A549 (cell line): ENCODE results near the gene CASP7. TPM values are rescaled to one million over a fixed set of nuclear protein-coding genes. Genes with fewer than 3 reads are reported as not detected.

Source experiments
- ATAC-seq, 2 experiments: fragments of 200-7000 bp in 1 of 2; fragments of >200 bp in 1 of 2; cut with Nextera tagmentation in 1 of 2; cut with Tn5 transposase in 1 of 2; 3 replicates each; pipeline versions ENCODE4 v1.8.0 to v1.9.1; 2018 to 2020; ENCODE audit warnings: mild to moderate bottlenecking in 1 of 2, moderate library complexity in 1 of 2
- CTCF ChIA-PET: fragments of 300-600 bp; sonication (Branson Sonifier 250); formaldehyde crosslinking; extraction: SDS; loops from one replicate; lab custom pipeline; 2021; ENCODE audit warnings: antibody characterized with exemption, inconsistent platforms; lab: Yijun Ruan, JAX
- POLR2A ChIA-PET: fragments of 350-600 bp; formaldehyde crosslinking; extraction: SDS; loops from one replicate; lab custom pipeline; 2021; ENCODE audit warnings: antibody characterized with exemption, inconsistent platforms; lab: Yijun Ruan, JAX
- DNase-seq, 2 experiments: peaks; one replicate each; pipeline versions ENCODE4 v3.0.0 to v3.0.0-alpha.2; 2011 to 2016; ENCODE audit warnings: low read depth in 1 of 2, low spot score in 1 of 2
- FAIRE-seq: peaks from 2 replicates; lab custom pipeline; 2011; peaks lifted over from hg19 to GRCh38; lab: Jason Lieb, UNC
- H3K27ac ChIP-seq, 2 experiments: fragments of >200 bp; sonication (Bioruptor Twin); formaldehyde crosslinking; 3 replicates each; pipeline ENCODE4 v1.5.1; 2016 to 2017
- H3K4me1 ChIP-seq: fragments of >200 bp; sonication (Bioruptor Twin); formaldehyde crosslinking; 3 replicates; pipeline ENCODE4 v1.6.1; 2016
- H3K4me2 ChIP-seq: fragments of >200 bp; sonication (Bioruptor Twin); formaldehyde crosslinking; 3 replicates; pipeline ENCODE4 v1.6.1; 2016
- H3K4me3 ChIP-seq: fragments of >200 bp; sonication (Bioruptor Twin); formaldehyde crosslinking; 3 replicates; pipeline ENCODE4 v1.5.1; 2016
- H3K9me3 ChIP-seq: fragments of >200 bp; sonication (Bioruptor Twin); formaldehyde crosslinking; 3 replicates; pipeline ENCODE4 v1.6.1; 2016
- ATOH8 ChIP-seq: fragments of 250-450 bp; sonication (Bioruptor Pico); IDR thresholded peaks from 2 replicates; pipeline ENCODE4 v1.5.0; 2020; ENCODE audit warnings: low read depth, mild to moderate bottlenecking, moderate library complexity
- CHD2 ChIP-seq: fragments of 150-350 bp; IDR thresholded peaks from 2 replicates; pipeline ENCODE4 v1.6.1; 2014; ENCODE audit warnings: low read length; ENCODE audit not compliant: partially characterized antibody
- CHD4 ChIP-seq: fragments of 200-600 bp; sonication (generic); IDR thresholded peaks from 2 replicates; pipeline ENCODE4 v1.6.1; 2016; ENCODE audit warnings: antibody characterized with exemption, mild to moderate bottlenecking, borderline replicate concordance
- EHF ChIP-seq: fragments of 250-450 bp; sonication (Bioruptor Pico); IDR thresholded peaks from 2 replicates; pipeline ENCODE4 v1.5.0; 2020; ENCODE audit warnings: mild to moderate bottlenecking
- EHMT2 ChIP-seq: fragments of 200-600 bp; sonication (generic); IDR thresholded peaks from 2 replicates; pipeline ENCODE4 v1.6.1; 2016; ENCODE audit warnings: antibody characterized with exemption, low read depth, mild to moderate bottlenecking, moderate library complexity
- FOXS1 ChIP-seq: fragments of 250-450 bp; sonication (Bioruptor Pico); IDR thresholded peaks from 2 replicates; pipeline ENCODE4 v1.5.0; 2020; ENCODE audit warnings: mild to moderate bottlenecking, moderate library complexity
- GATA3 ChIP-seq: IDR thresholded peaks from 2 replicates; pipeline ENCODE4 v1.6.1; 2012; ENCODE audit warnings: borderline replicate concordance
- HDAC2 ChIP-seq: fragments of 200-600 bp; sonication (generic); IDR thresholded peaks from 2 replicates; pipeline ENCODE4 v1.6.1; 2016
- HEYL ChIP-seq: fragments of 250-450 bp; sonication (Bioruptor Pico); IDR thresholded peaks from 2 replicates; pipeline ENCODE4 v1.8.0; 2021; ENCODE audit warnings: mild to moderate bottlenecking, moderate library complexity
- HOXA7 ChIP-seq: fragments of 250-450 bp; sonication (Bioruptor Pico); IDR thresholded peaks from 2 replicates; pipeline ENCODE4 v1.5.0; 2020; ENCODE audit warnings: mild to moderate bottlenecking, moderate library complexity
- JUNB ChIP-seq: fragments of >200 bp; sonication (Bioruptor Twin); formaldehyde crosslinking; IDR thresholded peaks from 2 replicates; pipeline ENCODE4 v1.6.1; 2016
- KDM1A ChIP-seq: fragments of 200-600 bp; sonication (generic); IDR thresholded peaks from 2 replicates; pipeline ENCODE4 v1.6.1; 2016; ENCODE audit warnings: low read depth, mild to moderate bottlenecking
- KDM5A ChIP-seq: fragments of 200-600 bp; sonication (generic); IDR thresholded peaks from 2 replicates; pipeline ENCODE4 v1.6.1; 2016; ENCODE audit warnings: antibody characterized with exemption, mild to moderate bottlenecking
- MAX ChIP-seq: IDR thresholded peaks from 2 replicates; pipeline ENCODE4 v1.6.1; 2012
- MAZ ChIP-seq: fragments of 150-350 bp; IDR thresholded peaks from 2 replicates; pipeline ENCODE4 v1.6.1; 2014; ENCODE audit warnings: antibody characterized with exemption, low read depth, low read length, borderline replicate concordance
- NFE2L2 ChIP-seq: fragments of 150-350 bp; conservative IDR thresholded peaks from 2 replicates; pipeline ENCODE4 v1.6.1; 2014; ENCODE audit warnings: low read length
- NR3C1 ChIP-seq: fragments of >200 bp; sonication (Bioruptor Twin); formaldehyde crosslinking; IDR thresholded peaks from 3 replicates; pipeline ENCODE4 v1.6.1; 2017
- POLR2A ChIP-seq: IDR thresholded peaks from 2 replicates; pipeline ENCODE4 v1.6.1; 2012; ENCODE audit warnings: mild to moderate bottlenecking, low read length
- RAD21 ChIP-seq, 2 experiments: fragments of >200 bp in 1 of 2; sonication (Bioruptor Twin) in 1 of 2; formaldehyde crosslinking in 1 of 2; IDR thresholded peaks in 1 of 2; conservative IDR thresholded peaks in 1 of 2; 2 replicates in 1 of 2; 3 replicates in 1 of 2; pipeline ENCODE4 v1.6.1; 2012 to 2018; ENCODE audit warnings: inconsistent platforms in 1 of 2
- REST ChIP-seq: fragments of 200-600 bp; sonication (generic); IDR thresholded peaks from 2 replicates; pipeline ENCODE4 v1.6.1; 2016; ENCODE audit warnings: antibody characterized with exemption, mild to moderate bottlenecking, moderate library complexity
- RFX5 ChIP-seq: fragments of 450-650 bp; IDR thresholded peaks from 2 replicates; pipeline ENCODE4 v1.7.1; 2014; ENCODE audit warnings: antibody characterized with exemption, mild to moderate bottlenecking, moderate library complexity
- SMC3 ChIP-seq: fragments of >200 bp; sonication (Bioruptor Twin); formaldehyde crosslinking; IDR thresholded peaks from 3 replicates; pipeline ENCODE4 v1.6.1; 2018; ENCODE audit warnings: inconsistent platforms
- TFCP2L1 ChIP-seq: fragments of 250-450 bp; sonication (Bioruptor Pico); IDR thresholded peaks from 2 replicates; pipeline ENCODE4 v1.5.0; 2021; ENCODE audit warnings: mild to moderate bottlenecking
- USF2 ChIP-seq: fragments of 450-650 bp; IDR thresholded peaks from 2 replicates; pipeline ENCODE4 v1.6.1; 2014; ENCODE audit warnings: antibody characterized with exemption
- ZFP36 ChIP-seq: fragments of 450-650 bp; IDR thresholded peaks from 2 replicates; pipeline ENCODE4 v1.6.1; 2014; ENCODE audit warnings: borderline replicate concordance; ENCODE audit not compliant: partially characterized antibody
- ZNF302 ChIP-seq: fragments of 250-450 bp; sonication (Bioruptor Pico); IDR thresholded peaks from 2 replicates; pipeline ENCODE4 v1.9.0; 2021; ENCODE audit warnings: inconsistent platforms, mild to moderate bottlenecking, moderate library complexity
- WGBS: methylation state at CpG from one replicate; pipeline ENCODE4 v1.1.6; 2017; ENCODE audit errors: missing lambda C conversion rate; 5-methylcytosine and 5-hydroxymethylcytosine counted together
- polyA plus RNA-seq, 4 experiments: library from polyadenylated mRNA; depleted of rRNA in 3 of 4; stranded (reverse); fragments of >200 nt; fragmentation: RNase III in 1 of 4; extraction: RNeasy Plus Mini Kit Qiagen cat#74134 plus additional on column Dnase treatment in 1 of 4; gene quantifications; 2 replicates in 3 of 4; 3 replicates in 1 of 4; pipeline ENCODE4 v1.2.3, GENCODE V29; 2011 to 2017

The CASP7 gene
- polyA plus RNA-seq, 2 of the 4 experiments (the other 2 are of a cell fraction), result 22.6 to 29.7 TPM

- no peak overlapping the region for H3K4me2 ChIP-seq
- H3K4me3 ChIP-seq, result no peak overlapping the region
- H3K27ac ChIP-seq, result no peak overlapping the region
- ATAC-seq, result 0 out of 6 replicates have a peak, but pooled peaks of 1 of the 2 experiments have one; percentile 9
- ChIA-PET POLR2A (no interaction called here), CTCF (interaction anchor here (1.0 kb wide), 1 partner anchor 33 kb away, joined by 3 read pairs; the partner anchor contains the start of gene CASP7)
- no peak for TF ChIP-seq RFX5
- TF ChIP-seq HOXA7 (CRISPR knock-in tag), result no peak
- TF ChIP-seq KDM1A, result no peak
- TF ChIP-seq HDAC2, result no peak
- TF ChIP-seq USF2, result no peak
- TF ChIP-seq ZFP36, result no peak
- no peak for TF ChIP-seq CHD4
- no peak for TF ChIP-seq TFCP2L1 (CRISPR knock-in tag)
- no peak for TF ChIP-seq NR3C1
- no peak for TF ChIP-seq REST
- no peak for TF ChIP-seq SMC3
- TF ChIP-seq HEYL (CRISPR knock-in tag), result no peak
- no peak for TF ChIP-seq NFE2L2
- TF ChIP-seq KDM5A, result no peak
- no peak for TF ChIP-seq MAX
- no peak for TF ChIP-seq FOXS1 (CRISPR knock-in tag)
- no peak for TF ChIP-seq EHMT2
- peaks cover 7% of the 10 kb centered on the region; the same call in 2 of the 3 replicates for H3K4me1 ChIP-seq
- H3K9me3 ChIP-seq, result no peaks in the 10 kb centered on the region
- WGBS, result 58% methylated on average over 10 of the region's 10 CpGs
- DNase-seq, result no peak
- no peak for FAIRE-seq
Measured at GRCh38 chr10:113646336-113647201, 33.1 kb upstream of the CASP7 start.

GRCh38 chr10:113647812-113648211 lies 31.9 kb upstream of the CASP7 start:
- DNase-seq (no peak), FAIRE-seq (no peak), ATAC-seq (no peak)
- WGBS, result 43% methylated on average over 3 of the region's 3 CpGs
- no peak overlapping the region for H3K4me3 ChIP-seq
- TF ChIP-seq EHF (CRISPR knock-in tag), result no peak
- no peak for TF ChIP-seq REST
- no peak for TF ChIP-seq EHMT2
- TF ChIP-seq CHD2, result no peak
- TF ChIP-seq ZNF302 (CRISPR knock-in tag), result no peak
- no peak for TF ChIP-seq USF2
- TF ChIP-seq TFCP2L1 (CRISPR knock-in tag), result no peak
- TF ChIP-seq GATA3, result no peak
- TF ChIP-seq KDM5A, result no peak
- no peak for TF ChIP-seq JUNB
- no peak for TF ChIP-seq MAZ
- no peak for TF ChIP-seq ATOH8 (CRISPR knock-in tag)
- no peak for TF ChIP-seq POLR2A
- no peak for TF ChIP-seq RAD21 (conservative IDR thresholded peaks at IDR 0.05 in 1 of 2, IDR thresholded peaks at IDR 0.05 in 1 of 2)
- no peak overlapping the region for H3K27ac ChIP-seq
- ChIA-PET CTCF (no interaction called here), POLR2A (no interaction called here)
- peaks cover 7% of the 10 kb centered on the region; the same call in 2 of the 3 replicates for H3K4me1 ChIP-seq
- no peak overlapping the region for H3K4me2 ChIP-seq
- no peaks in the 10 kb centered on the region for H3K9me3 ChIP-seq
